Subcutaneous preadipocyte (primary cell): ENCODE data around the gene TRIM61. TPM values are rescaled to one million over a fixed set of nuclear protein-coding genes. Genes with fewer than 3 reads are reported as not detected.

ENCODE experiments used
- small RNA-seq: library from RNA; depleted of rRNA; stranded (forward); fragments of <200 nt; gene quantifications from one replicate; pipeline ENCODE3, GENCODE V24; 2012
- total RNA-seq: library from RNA; depleted of rRNA; stranded (reverse); fragments of >200 nt; gene quantifications from 2 replicates; pipeline ENCODE4 v1.2.3, GENCODE V29; 2012

TRIM61 gene
- 1.2 and 1.8 TPM in 2 replicates for total RNA-seq

DNA sequence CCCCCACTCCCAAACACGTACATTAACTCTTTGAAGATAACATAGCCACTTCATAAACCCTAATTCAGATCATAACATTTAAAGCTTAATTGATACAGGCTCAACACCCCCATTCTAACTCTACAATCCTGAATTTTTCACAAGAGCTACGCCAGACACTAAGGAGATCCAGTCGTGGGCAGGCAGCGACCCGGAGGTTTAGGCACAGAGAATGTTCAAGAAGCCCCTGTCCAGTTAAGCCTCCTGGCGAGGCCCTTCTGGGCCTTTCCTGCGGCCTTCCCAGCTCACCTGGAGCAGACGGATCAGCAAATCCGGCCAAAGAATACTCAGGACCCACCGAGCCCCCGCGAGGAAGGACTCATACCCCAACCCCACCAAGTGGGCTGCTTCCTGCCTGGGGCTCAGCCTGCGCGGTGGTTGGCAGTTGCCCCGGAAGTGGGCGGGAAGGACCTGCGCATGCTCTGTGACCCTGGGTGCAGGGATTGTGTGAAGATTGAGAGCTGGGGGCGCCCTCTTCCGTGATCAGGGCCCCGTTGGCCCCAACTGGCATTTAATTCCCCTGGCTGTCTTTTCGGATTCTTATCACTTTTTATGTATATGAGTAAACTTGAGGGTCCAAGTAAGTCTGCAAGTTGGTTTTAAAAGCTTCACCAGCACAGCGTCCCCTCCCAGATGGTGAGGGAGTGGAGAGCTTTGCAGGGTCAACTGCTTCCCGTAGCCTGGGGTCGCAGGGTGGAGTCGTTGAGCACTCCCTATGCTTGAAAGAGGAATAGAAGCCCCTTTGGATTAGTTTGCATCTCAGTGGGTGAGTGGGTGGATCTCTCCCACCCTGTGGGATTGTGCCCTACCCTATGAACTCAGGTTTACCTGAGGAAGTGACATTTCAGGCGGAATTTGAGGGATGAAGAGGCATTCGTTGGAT lies at the start of gene TRIM61:
Gene TRIM61, minus strand, starts transcription at position 415 of the 922 bp plus-strand sequence. CDS start 7,655 bp downstream, outside the sequence.

Small RNA genes within 50 kb of the gene (small RNA-seq; reads per million reads assigned to genes)
- not detected for gene AC106872.12

Other genes starting within 250 kb of the TRIM61 start
- not detected in 2 replicates for gene SMIM31, start 223.5 kb downstream of the TRIM61 start, total RNA-seq
- gene APELA, start 100.5 kb downstream of the TRIM61 start, total RNA-seq = not detected in 2 replicates
- gene TRIM60, start 54.3 kb upstream of the TRIM61 start, total RNA-seq = not detected in 2 replicates
- gene TRIM75, start 76.2 kb upstream of the TRIM61 start, total RNA-seq = not detected in 2 replicates
- gene TMEM192, start 135.2 kb upstream of the TRIM61 start, total RNA-seq = 5.1 and 7.0 TPM in 2 replicates
- gene KLHL2, start 229.9 kb upstream of the TRIM61 start, total RNA-seq = 7.3 and 10.6 TPM in 2 replicates